Hypothalamus (tissue), 51 donors: ENCODE data around the gene CCZ1.
A peak's percentile ranks its signal among the peaks of the same experiment; 100 is the strongest.
"Not testable (repeated sequence)": the region's sequence is repeated elsewhere in the genome, so short reads cannot be mapped to it uniquely, and the experiment has no call there.

Experiments used
- DNase-seq, 51 donors: peaks; one replicate each; lab custom pipeline; 2025; lab: John Stamatoyannopoulos, UW

The CCZ1 gene

GRCh38 chr7:5898480-5899224 is at the start of gene CCZ1:
Gene CCZ1 (plus strand): TSS chr7:5898733. CDS start chr7:5898800, 67 bp downstream.
- DNase-seq: peak in 37 of 51 donors; percentile 2 to 86 (median 39)

- DNase-seq: no peak
These were observed 47.6 kb upstream of the CCZ1 start for GRCh38 chr7:5850944-5851343.

GRCh38 chr7:5854738-5855137 is 43.8 kb upstream of the CCZ1 start:
- DNase-seq: no peak

DNA sequence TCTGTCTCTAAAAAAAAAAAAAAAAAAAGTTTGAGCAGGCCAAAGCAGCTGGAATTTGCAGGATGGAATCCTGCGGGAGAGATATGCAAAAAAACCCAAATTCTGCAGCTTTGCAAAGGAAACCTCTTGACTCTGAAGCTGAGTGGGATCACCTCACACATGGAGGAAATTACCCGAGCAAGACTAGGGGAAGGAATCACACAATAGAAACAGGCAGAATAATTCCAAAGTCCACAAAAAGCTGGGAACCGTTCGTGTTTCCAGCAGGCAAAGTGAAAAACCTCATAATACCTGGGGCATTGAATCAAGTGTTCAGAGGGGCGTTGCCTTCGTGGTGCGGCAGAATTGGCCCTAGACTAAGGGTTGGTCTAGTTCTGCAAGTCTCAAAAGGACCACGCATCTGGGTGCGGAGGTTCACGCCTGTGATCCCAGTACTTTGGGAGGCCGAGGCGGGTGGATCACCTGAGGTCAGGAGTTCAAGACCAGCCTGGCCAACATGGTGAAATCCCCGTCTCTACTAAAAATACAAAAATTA is 41.4 kb upstream of the CCZ1 start:
- DNase-seq: not testable (repeated sequence)

- not testable (repeated sequence) for DNase-seq
These were observed 40.0 kb upstream of the CCZ1 start for GRCh38 chr7:5858494-5858893.

GRCh38 chr7:5861281-5861680 is 37.3 kb upstream of the CCZ1 start:
- not testable (repeated sequence) for DNase-seq

DNA sequence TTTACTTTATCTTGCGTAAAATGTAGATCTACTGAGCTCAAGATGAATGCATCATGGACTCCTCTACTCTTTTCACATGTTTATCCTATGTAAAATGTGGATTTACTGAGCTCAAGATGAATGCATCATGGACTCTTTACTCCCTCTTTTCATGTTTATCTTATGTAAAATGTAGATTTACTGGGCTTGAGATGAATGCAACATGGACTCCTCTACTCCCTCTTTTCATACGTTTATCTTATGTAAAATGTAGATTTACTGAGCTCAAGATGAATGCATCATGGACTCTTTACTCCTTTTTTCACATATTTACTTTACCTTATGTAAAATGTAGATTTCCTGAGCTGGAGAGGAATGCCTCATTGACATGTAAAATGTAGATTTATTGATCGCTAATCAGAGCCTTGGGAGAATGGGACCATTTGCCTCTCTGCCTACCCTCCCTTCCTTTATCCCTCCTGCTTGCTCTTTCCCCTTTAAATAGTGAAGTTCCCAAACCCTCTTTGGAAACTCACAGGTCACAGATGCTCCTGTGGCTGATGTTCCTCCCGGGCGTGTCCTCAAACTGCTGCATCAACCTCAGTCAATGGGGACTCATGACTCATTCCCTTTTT is 35.7 kb upstream of the CCZ1 start:
- DNase-seq: not testable (repeated sequence)

DNA sequence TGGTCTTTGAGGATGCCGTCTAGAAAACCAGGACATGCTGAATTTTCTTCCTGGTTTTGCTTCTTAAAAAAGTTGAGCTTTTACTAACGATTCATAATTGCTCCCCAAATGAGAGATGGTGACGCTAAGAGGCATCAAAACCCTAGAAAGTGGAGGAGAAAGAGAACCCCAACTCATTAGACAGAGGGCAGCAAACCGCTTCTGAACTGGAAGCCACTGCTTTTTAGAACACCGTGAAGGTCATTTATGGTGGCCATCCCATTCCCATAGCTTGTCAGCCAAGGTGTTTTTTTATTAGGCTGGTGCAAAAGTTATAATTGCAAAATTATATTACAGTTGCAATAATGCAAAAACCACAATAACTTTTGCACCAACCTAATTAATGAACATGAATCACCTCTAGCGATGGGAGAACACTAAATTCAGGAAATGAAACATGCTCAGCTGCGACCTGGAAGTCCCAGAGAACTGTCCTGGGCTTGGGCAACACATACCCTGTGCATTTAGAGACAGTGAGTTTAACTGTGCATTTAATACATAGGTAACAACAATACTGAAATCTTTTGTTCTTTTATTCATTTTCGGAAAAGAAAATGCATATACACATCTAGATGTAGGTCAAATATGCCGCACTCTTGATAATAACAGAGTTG is 33.1 kb upstream of the CCZ1 start:
- DNase-seq: peak in 6 of 51 donors; percentile 5 to 26 (median 12)

GRCh38 chr7:5867060-5867459 is 31.5 kb upstream of the CCZ1 start:
- DNase-seq: no peak

- DNase-seq: not testable (repeated sequence)
These were observed 29.6 kb upstream of the CCZ1 start for GRCh38 chr7:5868928-5869341.

DNA sequence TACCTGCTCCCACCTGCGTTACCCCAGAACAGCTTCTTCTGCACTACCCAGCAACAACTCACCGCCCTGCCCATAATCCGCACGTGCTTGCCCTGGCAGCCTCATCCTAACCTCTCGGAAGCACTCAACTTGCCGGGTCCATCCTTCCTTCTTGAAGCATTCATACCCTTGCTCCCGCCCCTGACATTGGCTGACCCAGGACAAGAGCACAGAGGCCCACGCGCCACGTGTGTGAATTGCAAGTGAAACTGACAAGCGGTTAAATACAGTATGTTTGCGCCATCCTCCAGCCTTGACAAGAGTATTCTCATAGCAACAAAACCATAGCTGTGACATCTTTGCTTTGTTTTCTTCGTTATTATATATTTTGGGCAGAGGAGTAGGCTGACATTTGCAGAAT is 28.8 kb upstream of the CCZ1 start:
- DNase-seq: peak in 1 of 51 donors; percentile 15

GRCh38 chr7:5870311-5870710 is 28.2 kb upstream of the CCZ1 start:
- peak in 4 of 51 donors; percentile 9 to 39 (median 24) for DNase-seq

- DNase-seq: peak in 21 of 51 donors; percentile 4 to 73 (median 17)
These were observed 26.2 kb upstream of the CCZ1 start for GRCh38 chr7:5872326-5872725.

DNA sequence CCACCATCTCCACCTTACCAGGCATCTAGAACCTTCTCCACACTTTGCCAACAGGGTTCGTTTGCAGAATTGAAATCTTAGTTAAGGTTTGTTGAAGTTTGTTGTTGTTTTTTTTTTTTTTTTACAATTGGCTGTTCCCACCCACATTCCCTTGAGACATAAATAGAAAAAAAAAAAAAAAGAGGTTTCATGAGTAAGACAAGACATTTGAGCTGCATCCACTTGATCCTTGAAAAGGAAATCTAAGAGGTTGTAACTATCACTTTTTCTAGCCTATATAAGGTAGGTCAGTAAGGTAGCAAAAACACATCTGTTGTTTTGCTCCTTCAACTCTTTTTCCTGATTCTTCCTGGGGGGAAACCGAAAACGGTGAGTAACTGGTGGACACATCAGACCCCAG is 18.9 kb upstream of the CCZ1 start:
- not testable (repeated sequence) for DNase-seq

DNA sequence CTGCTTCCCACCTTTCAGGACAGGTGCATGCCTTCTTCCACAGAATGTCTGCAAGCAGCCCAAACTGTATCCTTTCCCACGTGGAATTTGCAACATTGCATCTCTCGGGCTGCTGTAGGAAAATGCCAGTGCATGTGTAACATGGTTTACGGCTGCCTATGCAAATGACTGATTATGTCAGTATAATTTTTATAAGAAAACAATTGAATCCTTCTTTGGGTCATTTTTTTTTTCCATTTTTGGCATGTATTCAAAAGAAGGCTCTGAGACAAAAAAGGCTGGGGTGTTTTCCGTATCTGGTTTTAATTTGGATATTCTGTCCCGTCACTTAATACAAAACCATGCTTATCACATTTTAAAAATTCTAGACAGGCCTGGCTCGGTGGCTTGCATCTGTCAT is 18.4 kb upstream of the CCZ1 start:
- peak in 1 of 51 donors; percentile 11 for DNase-seq

GRCh38 chr7:5884431-5884830 is 14.1 kb upstream of the CCZ1 start:
- DNase-seq: not testable (repeated sequence)

GRCh38 chr7:5888021-5888420 is 10.5 kb upstream of the CCZ1 start:
- DNase-seq: not testable (repeated sequence)

- not testable (repeated sequence) for DNase-seq
These were observed 8.3 kb upstream of the CCZ1 start for GRCh38 chr7:5890244-5890643.

GRCh38 chr7:5892498-5892897 is 6.0 kb upstream of the CCZ1 start:
- no peak for DNase-seq

DNA sequence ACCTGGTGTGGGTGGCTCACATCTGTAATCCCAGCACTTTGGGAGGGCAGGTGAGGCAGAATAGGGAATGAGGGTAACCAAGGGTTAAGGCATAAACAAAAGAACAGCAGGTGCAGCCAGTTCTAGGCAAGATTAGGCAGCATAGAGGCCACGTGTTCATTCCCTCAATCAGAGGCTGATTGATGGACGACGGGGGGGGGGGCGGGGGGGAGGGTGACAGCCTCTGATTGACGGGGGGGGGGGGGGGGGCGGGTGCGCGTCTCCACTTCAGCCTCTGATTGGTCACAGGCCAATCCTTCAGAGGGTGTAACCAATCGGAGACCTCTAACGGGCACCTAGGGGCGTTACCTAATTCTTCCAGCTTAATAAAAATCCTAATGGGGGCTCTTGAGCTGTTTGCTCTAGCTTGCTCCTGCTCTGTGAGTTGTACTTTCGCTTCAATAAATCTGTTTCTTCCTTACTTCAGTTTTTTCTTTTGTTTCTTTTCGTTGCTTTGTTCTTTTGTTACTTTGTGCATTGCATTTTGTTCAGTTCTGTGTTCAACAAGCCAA is 1.1 kb upstream of the CCZ1 start:
- DNase-seq: peak in 15 of 51 donors; percentile 5 to 52 (median 29)

- not testable (repeated sequence) for DNase-seq
These were observed 4.5 kb downstream of the CCZ1 start for GRCh38 chr7:5903002-5903401.
